ENCODE measurements around the gene NUBP2.

Gene NUBP2

DNA sequence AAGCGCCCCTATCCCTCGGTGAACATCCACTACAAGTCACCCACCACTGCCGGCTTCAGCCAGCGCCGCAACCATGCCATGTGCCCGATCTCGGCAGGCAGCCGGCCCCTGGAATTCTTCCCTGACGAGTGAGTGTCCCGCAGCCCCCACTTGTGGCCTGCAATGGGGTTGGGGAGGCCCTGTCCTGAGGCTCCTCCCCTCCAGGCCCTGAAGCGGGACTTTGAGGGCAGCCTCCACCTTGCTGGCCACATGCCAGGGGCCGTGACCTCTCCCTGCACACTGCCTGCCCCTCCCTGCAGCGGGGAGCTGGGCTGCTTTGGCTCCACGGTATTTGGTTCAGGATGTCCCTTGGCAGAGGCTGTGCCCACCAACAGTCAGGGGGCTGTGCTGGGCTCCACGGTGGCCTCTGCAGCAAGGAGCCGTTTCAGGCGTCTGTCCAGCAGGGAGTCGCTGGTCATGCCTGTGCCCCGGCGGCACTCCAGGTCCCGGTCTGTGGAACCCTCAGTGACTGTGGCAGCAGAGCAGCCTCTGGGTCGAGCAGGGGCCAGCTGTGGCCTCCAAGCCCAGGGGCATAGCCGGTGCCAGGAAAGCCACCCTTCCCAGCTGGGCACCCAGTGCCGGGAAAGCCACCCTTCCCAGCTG is 19.8 kb upstream of the NUBP2 start:
- no peak for DNase-seq (ENCODE audit: low read depth in 1 of 2, low spot score in 1 of 2)
- no peak for TF ChIP-seq JUND (IDR thresholded peaks at IDR 0.05; ENCODE audit: low read depth)
- in situ Hi-C loops (cut with HindIII; ENCODE audit: low pct_unique_long_range_greater_than_20kb, low sequenced_read_pairs), result no loop called here

DNA sequence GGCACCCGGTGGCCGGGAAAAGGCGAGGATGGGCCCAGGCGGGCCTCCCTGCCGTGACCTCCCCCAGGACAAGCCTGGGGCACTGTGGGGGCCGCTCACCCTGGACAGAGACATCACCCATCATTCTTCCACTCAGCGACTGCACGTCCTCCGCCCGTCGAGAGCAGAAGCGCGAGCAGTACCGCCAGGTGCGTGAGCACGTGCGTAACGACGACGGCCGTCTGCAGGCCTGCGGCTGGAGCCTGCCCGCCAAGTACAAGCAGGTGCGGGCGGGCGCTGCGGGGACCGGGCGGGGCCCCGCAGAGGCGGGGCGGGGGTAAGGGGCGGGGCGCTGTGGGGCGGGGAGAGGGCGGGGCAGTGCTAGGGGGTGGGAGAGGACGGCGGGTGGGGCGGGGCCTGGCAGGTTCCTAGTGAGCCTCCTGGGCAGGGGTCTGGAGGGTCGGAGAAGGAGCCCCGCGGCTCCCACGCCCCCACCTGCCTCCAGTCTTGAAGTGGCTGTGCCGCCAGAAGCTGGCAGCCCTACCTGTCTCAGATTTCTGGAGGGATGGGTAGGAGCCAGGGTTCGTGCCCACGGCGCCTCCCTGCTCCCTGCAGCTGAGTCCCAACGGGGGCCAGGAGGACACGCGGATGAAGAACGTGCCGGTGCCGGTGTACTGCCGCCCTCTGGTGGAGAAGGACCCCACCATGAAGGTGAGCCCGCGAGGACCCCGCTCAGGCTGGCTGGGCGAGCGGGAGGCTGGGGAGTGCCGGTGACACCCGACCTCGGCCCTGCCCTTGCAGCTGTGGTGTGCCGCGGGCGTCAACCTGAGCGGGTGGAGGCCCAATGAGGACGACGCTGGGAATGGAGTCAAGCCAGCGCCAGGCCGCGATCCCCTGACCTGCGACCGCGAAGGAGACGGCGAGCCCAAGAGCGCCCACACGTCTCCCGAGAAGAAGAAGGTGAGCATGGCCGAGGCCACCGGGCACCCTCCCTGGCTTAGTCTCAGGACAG is 18.9 kb upstream of the NUBP2 start:
- in situ Hi-C loops (cut with HindIII; ENCODE audit: low pct_unique_long_range_greater_than_20kb, low sequenced_read_pairs), result no loop called here
- DNase-seq (ENCODE audit: low read depth in 1 of 2, low spot score in 1 of 2), result no peak
- no peak for TF ChIP-seq JUND (IDR thresholded peaks at IDR 0.05; ENCODE audit: low read depth)

DNA sequence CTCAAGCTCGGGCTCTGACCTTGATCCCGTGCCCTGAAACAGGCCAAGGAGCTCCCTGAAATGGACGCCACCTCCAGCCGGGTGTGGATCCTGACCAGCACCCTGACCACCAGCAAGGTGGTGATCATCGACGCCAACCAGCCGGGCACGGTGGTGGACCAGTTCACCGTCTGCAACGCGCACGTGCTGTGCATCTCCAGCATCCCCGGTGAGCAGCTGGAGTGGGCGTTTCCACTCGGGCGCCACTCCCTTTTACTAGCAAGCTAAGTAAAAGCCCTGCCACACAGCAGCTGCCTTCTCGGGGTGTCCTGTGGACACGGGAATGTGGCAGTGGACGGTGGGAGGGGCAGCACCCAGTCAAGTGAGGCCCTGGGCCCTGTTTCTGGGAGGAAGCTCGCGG is 17.8 kb upstream of the NUBP2 start:
- in situ Hi-C loops (cut with HindIII; ENCODE audit: low pct_unique_long_range_greater_than_20kb, low sequenced_read_pairs), result no loop called here
- TF ChIP-seq JUND (IDR thresholded peaks at IDR 0.05; ENCODE audit: low read depth), result no peak

DNA sequence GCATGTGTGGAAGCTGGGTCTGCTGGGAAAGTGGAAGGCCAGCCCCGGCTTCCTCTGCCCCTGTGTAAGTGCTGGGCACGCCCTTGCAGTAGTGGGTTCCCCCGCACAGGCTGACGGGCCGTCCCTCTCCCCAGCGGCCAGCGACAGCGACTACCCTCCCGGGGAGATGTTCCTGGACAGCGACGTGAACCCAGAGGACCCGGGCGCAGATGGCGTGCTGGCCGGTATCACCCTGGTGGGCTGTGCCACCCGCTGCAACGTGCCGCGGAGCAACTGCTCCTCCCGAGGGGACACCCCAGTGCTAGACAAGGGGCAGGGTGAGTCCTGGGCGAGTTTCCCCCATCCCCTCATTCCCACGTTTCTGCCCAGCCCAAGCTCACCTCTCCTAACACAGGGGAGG is 16.9 kb upstream of the NUBP2 start:
- in situ Hi-C loops (cut with HindIII; ENCODE audit: low pct_unique_long_range_greater_than_20kb, low sequenced_read_pairs), result no loop called here
- DNase-seq (ENCODE audit: low read depth in 1 of 2, low spot score in 1 of 2), result no peak
- TF ChIP-seq JUND (IDR thresholded peaks at IDR 0.05; ENCODE audit: low read depth), result no peak

More for the DNA sequence above, 17.8 kb upstream of the NUBP2 start:
- DNase-seq (ENCODE audit: low read depth in 1 of 2, low spot score in 1 of 2), result no peak

DNA sequence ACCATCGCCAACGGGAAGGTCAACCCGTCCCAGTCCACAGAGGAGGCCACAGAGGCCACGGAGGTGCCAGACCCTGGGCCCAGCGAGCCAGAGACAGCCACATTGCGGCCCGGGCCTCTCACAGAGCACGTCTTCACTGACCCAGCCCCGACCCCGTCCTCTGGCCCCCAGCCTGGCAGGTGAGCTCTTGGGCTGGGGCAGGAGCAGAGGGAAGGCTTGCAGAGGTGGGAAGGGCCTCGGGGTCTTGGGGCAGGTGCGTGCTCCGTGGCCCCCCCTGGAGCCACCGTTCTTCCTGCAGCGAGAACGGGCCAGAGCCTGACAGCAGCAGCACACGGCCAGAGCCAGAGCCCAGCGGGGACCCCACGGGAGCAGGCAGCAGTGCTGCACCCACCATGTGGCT is 16.5 kb upstream of the NUBP2 start:
- TF ChIP-seq JUND (IDR thresholded peaks at IDR 0.05; ENCODE audit: low read depth), result no peak
- DNase-seq (ENCODE audit: low read depth in 1 of 2, low spot score in 1 of 2), result no peak
- in situ Hi-C loops (cut with HindIII; ENCODE audit: low pct_unique_long_range_greater_than_20kb, low sequenced_read_pairs), result no loop called here

DNA sequence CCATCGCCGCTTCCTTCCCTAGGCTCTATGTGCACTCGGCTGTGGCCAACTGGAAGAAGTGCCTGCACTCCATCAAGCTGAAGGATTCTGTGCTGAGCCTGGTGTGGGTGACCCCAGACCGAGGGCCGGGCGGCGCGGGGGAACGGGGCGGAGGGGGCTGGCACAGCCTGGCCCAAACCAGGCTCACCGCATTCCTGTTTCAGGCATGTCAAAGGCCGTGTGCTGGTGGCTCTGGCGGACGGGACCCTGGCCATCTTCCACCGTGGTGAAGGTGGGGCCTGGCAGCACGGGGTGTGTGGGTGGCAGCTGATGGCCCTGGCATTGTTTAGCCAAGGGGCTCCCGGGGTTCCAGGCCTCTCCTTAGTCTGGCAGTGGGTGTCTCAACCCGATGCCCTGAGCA is 16.1 kb upstream of the NUBP2 start:
- no peak for DNase-seq (ENCODE audit: low read depth in 1 of 2, low spot score in 1 of 2)
- in situ Hi-C loops (cut with HindIII; ENCODE audit: low pct_unique_long_range_greater_than_20kb, low sequenced_read_pairs), result no loop called here
- TF ChIP-seq JUND (IDR thresholded peaks at IDR 0.05; ENCODE audit: low read depth), result no peak

DNA sequence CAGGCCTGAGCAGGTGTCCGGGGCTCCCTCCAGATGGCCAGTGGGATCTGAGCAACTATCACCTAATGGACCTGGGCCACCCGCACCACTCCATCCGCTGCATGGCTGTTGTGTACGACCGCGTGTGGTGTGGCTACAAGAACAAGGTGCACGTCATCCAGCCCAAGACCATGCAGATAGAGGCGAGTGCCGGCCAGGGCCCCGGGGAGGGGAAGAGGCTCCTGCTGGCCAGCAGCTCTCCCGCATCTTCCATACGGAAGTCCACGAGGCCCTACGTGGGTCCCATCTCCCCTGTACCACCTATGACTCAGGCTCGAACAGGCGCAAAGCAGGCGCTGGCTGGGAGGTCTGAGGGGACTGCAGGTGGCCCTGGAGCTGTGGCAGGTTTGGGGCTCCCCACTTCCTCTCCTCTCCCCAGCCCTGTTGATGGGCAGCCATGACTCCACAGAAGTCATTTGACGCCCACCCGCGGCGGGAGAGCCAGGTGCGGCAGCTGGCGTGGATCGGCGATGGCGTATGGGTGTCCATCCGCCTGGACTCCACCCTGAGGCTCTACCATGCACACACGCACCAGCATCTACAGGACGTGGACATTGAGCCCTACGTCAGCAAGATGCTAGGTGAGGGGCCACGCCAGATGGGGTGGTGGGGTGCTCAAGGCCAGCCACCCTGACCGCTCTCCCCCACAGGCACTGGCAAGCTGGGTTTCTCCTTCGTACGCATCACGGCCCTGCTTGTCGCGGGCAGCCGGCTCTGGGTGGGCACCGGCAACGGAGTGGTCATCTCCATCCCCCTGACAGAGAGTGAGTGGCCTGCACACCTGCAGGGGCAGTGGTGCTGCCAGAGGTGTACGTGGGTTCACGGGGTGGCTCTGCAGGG is 15.4 kb upstream of the NUBP2 start:
- DNase-seq (ENCODE audit: low read depth in 1 of 2, low spot score in 1 of 2), result no peak
- TF ChIP-seq JUND (IDR thresholded peaks at IDR 0.05; ENCODE audit: low read depth), result no peak
- in situ Hi-C loops (cut with HindIII; ENCODE audit: low pct_unique_long_range_greater_than_20kb, low sequenced_read_pairs), result no loop called here

- no peak for TF ChIP-seq JUND (IDR thresholded peaks at IDR 0.05; ENCODE audit: low read depth)
- in situ Hi-C loops (cut with HindIII; ENCODE audit: low pct_unique_long_range_greater_than_20kb, low sequenced_read_pairs), result no loop called here
- DNase-seq (ENCODE audit: low read depth in 1 of 2, low spot score in 1 of 2), result no peak
Observed at GRCh38 chr16:1768061-1768766, 14.5 kb upstream of the NUBP2 start.

- no peak for TF ChIP-seq JUND (IDR thresholded peaks at IDR 0.05; ENCODE audit: low read depth)
- in situ Hi-C loops (cut with HindIII; ENCODE audit: low pct_unique_long_range_greater_than_20kb, low sequenced_read_pairs), result no loop called here
- DNase-seq (ENCODE audit: low read depth in 1 of 2, low spot score in 1 of 2), result no peak
Observed at GRCh38 chr16:1768767-1769401, 13.9 kb upstream of the NUBP2 start.

DNA sequence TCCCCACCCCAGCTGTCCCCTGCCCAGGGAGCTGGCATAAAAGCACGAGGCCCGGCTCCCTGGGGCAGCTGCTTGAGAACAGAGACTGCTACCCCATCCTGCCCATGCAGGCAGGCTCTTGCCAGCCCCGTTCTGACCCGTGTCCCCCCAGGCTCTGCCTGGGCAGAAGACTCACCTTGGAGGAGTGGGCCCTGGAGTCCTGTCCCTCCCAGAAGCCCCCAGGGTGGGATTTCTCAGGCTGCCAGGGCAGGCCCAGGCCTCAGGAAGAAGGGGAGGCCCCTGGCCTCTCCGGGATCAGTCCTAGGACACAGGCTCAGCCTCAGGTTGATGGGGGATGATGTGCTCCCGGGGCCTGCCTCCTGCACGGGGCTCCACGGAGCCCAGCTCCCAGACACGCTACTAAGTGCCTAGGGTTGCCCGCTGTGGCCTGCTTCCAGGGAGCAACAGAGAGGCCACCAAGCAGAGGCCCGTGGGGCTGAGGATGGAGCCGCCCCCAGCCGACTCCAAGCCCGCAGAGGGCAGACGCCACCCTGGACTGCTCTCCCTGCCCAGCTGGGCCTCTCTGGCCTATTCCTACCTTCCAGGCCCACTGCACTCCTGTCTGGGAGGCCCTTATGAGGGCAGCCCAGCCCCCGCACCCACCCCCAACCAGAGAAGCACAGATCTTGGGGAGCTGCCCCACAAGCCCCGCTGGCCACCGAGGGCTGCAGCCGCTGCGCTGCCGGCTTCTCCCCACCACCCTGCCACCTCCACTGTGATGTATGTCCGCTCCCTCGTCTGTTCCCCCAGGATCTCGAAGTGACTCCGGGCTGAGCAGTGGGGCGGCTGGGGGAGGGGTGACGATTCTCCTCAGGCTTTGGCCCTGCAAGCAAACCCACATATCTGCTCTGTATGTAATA is 13.1 kb upstream of the NUBP2 start:
- no peak for DNase-seq (ENCODE audit: low read depth in 1 of 2, low spot score in 1 of 2)
- in situ Hi-C loops (cut with HindIII; ENCODE audit: low pct_unique_long_range_greater_than_20kb, low sequenced_read_pairs), result no loop called here
- TF ChIP-seq JUND (IDR thresholded peaks at IDR 0.05; ENCODE audit: low read depth), result no peak
